Neural cell (in vitro differentiated cells): ENCODE data around the gene SUSD6.

Source experiments
- CTCF ChIP-seq: fragments of 450-650 bp; IDR thresholded peaks from 2 replicates; pipeline ENCODE4 v1.5.1; 2014; ENCODE audit warnings: antibody characterized with exemption, mild to moderate bottlenecking, moderate library complexity; ENCODE audit not compliant: poor library complexity, severe bottlenecking
- EZH2 ChIP-seq: fragments of 200-600, 300-800 bp; shearing (Covaris generic), sonication (generic); IDR thresholded peaks from 2 replicates; pipeline ENCODE4 v1.6.1; 2014; ENCODE audit warnings: antibody characterized with exemption, low read length, borderline replicate concordance, mild to moderate bottlenecking; ENCODE audit not compliant: insufficient read depth, poor library complexity, severe bottlenecking
- MXI1 ChIP-seq: fragments of 450-650 bp; conservative IDR thresholded peaks from 2 replicates; pipeline ENCODE4 v1.6.1; 2014; ENCODE audit warnings: antibody characterized with exemption, mild to moderate bottlenecking; ENCODE audit not compliant: poor library complexity, severe bottlenecking
- POLR2AphosphoS5 ChIP-seq: IDR thresholded peaks from 2 replicates; pipeline ENCODE4 v1.6.1; 2012
- REST ChIP-seq: IDR thresholded peaks from 2 replicates; pipeline ENCODE4 v1.6.1; 2012; ENCODE audit warnings: borderline replicate concordance
- TAF1 ChIP-seq: IDR thresholded peaks from 2 replicates; pipeline ENCODE4 v1.6.1; 2012; ENCODE audit warnings: low read depth

DNA sequence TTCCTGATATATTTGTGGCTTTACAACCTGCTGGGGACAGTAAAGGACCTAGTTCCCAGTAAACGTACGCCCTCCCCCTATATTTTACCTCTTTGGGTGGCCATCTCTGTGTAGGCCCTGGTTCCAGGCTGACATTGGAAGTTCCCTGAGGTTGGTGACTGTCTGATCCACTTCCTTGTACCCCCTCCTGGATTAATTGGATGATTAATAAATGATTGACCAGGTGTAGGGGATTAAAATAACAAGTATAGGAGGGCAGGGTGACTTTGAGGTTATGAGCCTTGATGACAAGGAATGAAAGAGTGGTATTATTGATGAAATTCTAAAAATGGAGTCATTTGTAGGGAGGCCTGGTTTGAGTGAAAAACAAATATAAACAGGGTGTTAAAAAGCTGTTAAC lies 9.6 kb downstream of the SUSD6 start:
- TF ChIP-seq POLR2AphosphoS5 (no peak), REST (no peak), CTCF (no peak), EZH2 (no peak), TAF1 (no peak), MXI1 (no peak)
